Testis (tissue), 2 donors: Measurements from ENCODE around the gene SH3RF3.

Source experiments
- POLR2A ChIP-seq: fragments of 450-650 bp; IDR thresholded peaks from one replicate; pipeline ENCODE4 v1.6.1; 2017; ENCODE audit warnings: antibody characterized with exemption, mild to moderate bottlenecking, moderate library complexity
- TF ChIP-seq, protein P1 (sequence below), 3 experiments: fragments of 450-650 bp in 2 of 3; fragments of 200-600 bp in 1 of 3; sonication (generic) in 1 of 3; IDR thresholded peaks; one replicate each; pipeline ENCODE4 v1.5.1; 2016 to 2019; ENCODE audit warnings: antibody characterized with exemption in 3 of 3, mild to moderate bottlenecking in 2 of 3, moderate library complexity in 1 of 3

DNA sequence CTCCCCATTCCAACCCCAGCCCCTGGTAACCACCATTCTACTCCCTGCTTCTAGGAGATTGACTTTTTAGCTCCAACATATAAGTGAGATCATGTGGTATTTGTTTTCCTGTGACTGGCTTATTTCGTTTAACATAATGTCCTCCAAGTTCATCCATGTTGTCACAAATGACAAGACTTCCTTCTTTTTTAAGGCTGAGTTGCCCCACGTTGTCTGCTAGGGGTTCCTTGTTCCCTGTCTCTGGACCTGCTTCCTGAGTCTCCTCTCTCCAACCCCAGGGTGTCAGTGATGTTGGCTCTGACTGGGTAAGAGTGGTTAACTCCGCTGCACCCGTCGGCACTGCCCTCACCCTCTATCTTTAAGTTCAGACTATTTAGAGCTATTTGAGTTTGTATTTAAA lies 175.2 kb downstream of the SH3RF3 start:
- no peak for TF ChIP-seq POLR2A
- TF ChIP-seq, protein P1, sequence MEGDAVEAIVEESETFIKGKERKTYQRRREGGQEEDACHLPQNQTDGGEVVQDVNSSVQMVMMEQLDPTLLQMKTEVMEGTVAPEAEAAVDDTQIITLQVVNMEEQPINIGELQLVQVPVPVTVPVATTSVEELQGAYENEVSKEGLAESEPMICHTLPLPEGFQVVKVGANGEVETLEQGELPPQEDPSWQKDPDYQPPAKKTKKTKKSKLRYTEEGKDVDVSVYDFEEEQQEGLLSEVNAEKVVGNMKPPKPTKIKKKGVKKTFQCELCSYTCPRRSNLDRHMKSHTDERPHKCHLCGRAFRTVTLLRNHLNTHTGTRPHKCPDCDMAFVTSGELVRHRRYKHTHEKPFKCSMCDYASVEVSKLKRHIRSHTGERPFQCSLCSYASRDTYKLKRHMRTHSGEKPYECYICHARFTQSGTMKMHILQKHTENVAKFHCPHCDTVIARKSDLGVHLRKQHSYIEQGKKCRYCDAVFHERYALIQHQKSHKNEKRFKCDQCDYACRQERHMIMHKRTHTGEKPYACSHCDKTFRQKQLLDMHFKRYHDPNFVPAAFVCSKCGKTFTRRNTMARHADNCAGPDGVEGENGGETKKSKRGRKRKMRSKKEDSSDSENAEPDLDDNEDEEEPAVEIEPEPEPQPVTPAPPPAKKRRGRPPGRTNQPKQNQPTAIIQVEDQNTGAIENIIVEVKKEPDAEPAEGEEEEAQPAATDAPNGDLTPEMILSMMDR (IDR thresholded peaks at IDR 0.05): no peak
